Cerebellar nuclear complex (tissue), 1 donor: Measurements from ENCODE around the gene CTCF.

Source experiments
- DNase-seq, 2 experiments: peaks; one replicate each; lab custom pipeline; 2025; lab: John Stamatoyannopoulos, UW

CTCF gene

DNA sequence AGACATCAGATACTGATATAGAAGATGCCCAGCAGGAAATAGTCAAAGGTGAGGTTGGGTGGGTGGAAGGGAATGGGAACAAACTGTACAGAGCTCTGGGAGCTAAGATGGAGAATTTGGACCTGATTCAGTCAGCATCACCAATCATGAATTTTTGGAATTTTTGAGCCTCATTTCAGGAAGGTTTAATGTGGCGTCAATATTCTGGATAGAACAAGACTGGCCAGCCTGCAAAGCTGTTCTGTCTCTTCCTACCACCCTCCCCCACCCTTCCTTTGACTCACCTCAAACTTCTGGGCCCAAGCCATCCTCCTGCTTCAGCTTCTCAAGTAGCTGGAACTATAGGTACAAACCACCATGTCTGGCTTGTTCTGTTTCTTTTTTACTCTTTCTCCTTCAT, 32.6 kb downstream of the CTCF start:
- DNase-seq: no peak

- DNase-seq: no peak
Observed at GRCh38 chr16:67598527-67598926, 36.2 kb downstream of the CTCF start.

GRCh38 chr16:67605641-67606040, 43.3 kb downstream of the CTCF start:
- DNase-seq: no peak

GRCh38 chr16:67606632-67607031, 44.3 kb downstream of the CTCF start:
- DNase-seq: no peak

DNA sequence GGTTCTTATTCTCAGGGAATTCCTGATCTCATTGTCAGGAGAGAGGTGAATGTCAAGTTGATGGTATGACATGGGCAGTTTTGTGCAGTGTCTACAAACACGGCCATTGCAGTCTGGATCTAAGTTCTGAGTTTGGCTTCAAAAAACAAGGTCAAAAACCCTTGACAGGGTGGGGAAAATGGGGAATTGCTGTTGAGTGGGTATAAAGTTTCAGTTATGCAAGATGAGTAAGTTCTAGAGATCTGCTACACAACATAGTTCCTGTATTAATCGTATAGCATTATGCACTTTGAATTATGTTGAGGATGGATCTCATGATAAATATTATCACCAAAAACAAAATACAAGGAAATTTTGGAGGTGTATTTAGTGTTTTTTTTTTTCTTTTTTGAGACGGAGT, 46.0 kb downstream of the CTCF start:
- no peak for DNase-seq

GRCh38 chr16:67613808-67614207, 51.5 kb downstream of the CTCF start:
- no peak for DNase-seq

DNA sequence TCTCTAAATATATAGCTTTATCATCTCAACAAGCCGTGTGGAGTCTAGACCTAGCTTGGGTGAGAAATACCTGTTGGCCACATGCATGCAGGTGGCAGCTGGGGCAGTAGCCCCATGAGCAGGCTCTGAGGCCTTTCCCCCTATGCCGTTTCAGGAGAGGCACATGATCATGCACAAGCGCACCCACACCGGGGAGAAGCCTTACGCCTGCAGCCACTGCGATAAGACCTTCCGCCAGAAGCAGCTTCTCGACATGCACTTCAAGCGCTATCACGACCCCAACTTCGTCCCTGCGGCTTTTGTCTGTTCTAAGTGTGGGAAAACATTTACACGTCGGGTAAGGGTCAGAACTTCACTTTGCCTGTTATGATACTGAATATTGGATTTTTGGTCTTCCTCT, 65.9 kb downstream of the CTCF start:
- no peak for DNase-seq

- no peak for DNase-seq
Observed at GRCh38 chr16:67632415-67633172, 70.3 kb downstream of the CTCF start.

GRCh38 chr16:67636713-67637112, 74.4 kb downstream of the CTCF start:
- DNase-seq: no peak

- no peak for DNase-seq
Observed at GRCh38 chr16:67637625-67638024, 75.3 kb downstream of the CTCF start.

DNA sequence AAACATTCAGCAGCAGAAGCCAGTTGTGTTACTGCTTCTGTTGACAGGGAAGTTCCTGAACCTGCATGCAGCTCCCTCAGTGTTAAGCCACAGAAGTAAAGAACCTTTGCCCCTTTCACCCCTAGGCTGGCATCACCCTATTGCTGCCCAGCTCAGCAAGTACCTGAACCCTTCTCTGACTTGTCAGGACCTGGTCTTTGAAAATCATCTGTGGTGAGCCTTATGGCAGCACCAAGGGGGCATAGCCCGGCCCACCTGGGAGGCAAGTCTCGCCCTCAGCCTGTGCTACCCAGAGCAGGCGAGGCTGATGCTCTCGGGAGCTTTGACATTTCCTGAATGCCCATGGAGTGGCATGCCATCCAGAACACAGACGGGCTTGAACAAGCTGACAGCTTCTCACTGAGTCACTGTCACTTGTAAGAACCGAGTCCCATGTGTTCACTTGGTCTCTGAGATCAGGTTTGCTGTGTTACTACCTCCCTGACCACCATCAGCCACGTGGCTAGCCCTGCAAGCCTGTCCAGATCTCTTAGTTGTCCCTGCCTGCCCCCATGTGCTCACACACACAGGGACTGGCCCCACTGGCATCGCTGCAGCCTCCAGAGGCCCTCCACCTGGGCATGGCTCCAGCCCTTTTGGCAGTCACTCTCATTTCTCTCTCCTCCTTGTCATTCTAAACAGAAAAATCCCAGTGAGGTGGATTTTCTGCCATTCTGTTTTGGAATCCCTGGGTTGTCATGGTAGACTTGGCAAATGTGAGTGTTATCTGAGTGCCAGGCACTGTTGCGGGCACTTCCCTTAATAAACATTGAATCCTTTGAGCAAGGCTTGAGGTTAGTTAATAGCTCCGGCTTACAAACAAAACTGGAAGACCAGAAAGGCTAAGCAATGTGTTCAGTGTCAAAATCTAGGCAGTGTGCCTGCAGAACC, 79.7 kb downstream of the CTCF start:
- DNase-seq: peak; percentile 79 to 93

DNA sequence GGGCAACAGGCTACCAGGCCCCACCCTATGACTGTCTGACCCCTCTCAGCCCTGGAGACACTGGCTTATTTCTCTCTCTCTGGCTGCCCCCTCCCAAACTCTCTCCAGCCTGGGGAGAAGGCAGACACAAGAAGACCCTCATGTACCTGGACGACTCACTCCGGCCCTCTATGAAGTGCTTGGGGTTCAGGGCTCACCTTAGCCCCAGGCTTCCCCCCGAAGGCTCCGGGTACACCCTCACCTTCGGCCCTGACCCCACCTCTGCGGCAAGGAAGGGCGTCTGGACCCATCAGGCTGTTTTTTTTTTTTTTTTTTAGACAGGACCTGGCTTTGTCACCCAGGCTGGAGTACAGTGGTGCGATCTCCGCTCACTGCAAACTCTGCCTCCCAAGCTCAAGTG, 81.7 kb downstream of the CTCF start:
- DNase-seq: no peak

GRCh38 chr16:67645397-67646121, 83.2 kb downstream of the CTCF start:
- DNase-seq: no peak

GRCh38 chr16:67647111-67647651, 84.9 kb downstream of the CTCF start:
- DNase-seq: no peak

DNA sequence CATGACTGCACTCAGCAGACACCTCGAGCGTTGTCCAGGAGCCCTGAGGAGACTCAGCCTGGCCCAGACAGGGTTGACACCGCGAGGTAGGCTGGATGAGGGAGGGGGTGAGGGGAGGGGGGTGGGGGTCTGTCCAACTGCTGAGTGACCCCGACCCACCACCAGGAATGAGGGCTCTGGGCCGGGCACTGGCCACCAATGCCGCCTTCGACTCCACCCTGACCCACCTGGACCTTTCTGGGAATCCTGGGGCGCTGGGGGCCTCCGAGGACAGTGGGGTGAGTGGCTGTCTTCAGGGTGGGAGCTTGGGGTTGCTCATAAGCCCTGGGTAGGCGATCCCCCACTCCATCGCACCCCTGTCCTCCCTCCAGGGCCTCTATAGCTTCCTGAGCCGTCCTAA, 85.4 kb downstream of the CTCF start:
- no peak for DNase-seq

GRCh38 chr16:67648088-67648763, 85.9 kb downstream of the CTCF start:
- DNase-seq: no peak

DNA sequence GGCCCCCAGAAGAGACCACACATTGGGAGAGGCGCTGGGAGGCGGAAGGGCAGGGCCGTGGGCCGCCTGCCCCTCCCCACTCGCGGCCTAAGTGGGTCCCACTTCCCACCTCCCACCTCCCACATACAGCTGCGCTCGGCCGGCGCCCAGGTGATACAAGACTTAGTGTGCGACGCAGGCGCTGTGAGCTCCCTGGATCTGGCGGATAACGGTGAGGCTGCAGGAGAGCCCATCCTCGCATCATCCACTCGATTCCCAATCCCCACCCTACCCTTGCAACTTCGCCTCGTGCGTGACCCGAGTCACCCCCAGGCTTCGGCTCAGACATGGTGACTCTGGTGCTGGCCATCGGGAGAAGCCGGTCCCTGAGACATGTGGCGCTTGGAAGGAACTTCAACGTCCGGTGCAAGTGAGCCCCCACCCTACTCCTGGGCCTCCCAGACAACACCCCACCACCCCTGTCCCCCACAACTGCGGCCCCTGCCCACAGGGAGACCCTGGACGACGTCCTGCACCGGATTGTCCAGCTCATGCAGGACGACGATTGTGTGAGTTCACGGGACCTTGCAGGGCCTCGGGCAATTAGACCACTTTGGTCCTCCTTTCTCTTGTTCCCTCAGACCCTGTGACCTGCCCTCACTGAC, 86.6 kb downstream of the CTCF start:
- no peak for DNase-seq

- DNase-seq: no peak
Observed at GRCh38 chr16:67649494-67649931, 87.2 kb downstream of the CTCF start.

DNA sequence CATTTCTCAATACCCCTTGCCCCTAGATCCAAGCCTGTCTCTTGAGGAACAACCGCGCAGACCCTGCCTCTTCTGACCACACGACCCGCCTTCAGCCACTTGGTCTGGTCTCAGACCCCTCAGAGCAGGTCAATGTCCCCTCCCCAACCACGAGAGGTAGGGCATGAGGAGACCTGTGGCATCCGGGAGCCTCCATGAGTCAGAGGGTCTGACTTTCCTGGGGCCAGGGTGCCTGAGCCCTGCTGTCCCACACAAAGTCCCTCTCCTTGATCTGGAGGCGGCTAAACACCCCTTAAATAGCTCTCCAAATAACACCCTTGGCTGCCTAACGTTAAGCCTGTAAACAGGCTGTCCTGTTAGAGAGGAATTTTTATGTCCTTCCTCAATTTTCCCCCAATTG, 87.7 kb downstream of the CTCF start:
- DNase-seq: no peak

DNA sequence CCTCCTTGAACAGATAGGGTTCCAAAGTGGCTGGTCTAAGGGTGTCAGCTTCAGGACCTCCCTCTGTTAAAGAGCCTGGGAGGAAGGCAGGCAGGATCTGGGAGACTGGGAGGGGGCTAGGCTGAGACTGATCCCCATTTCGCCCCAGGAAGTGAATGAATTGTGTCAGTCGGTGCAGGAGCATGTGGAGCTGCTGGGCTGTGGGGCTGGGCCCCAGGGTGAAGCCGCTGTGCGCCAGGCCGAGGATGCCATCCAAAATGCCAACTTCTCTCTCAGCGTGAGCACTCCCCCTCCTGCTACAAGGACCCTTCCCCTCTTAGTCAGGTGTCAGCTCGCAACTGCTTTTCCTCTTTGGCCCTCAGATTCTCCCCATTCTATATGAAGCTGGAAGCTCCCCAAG, 88.7 kb downstream of the CTCF start:
- no peak for DNase-seq

GRCh38 chr16:67651847-67652246, 89.5 kb downstream of the CTCF start:
- no peak for DNase-seq
